ENCODE data around the gene ADAMTS2.

- TF ChIP-seq CTCF (IDR thresholded peaks at IDR 0.05; ENCODE audit: insufficient read depth, low read length, poor library complexity, severe bottlenecking) (no peak), EZH2phosphoT487 (conservative IDR thresholded peaks at IDR 0.05; ENCODE audit: low read length) (no peak)
These were observed 103.4 kb downstream of the ADAMTS2 start for GRCh38 chr5:179241764-179242370.
